Activated naive CD8-positive, alpha-beta T cell (primary cell): ENCODE data around the gene FEZ2.
"Not testable (repeated sequence)": the region's sequence is repeated elsewhere in the genome, so short reads cannot be mapped to it uniquely, and the experiment has no call there.

Source experiments
- H3K27ac Mint-ChIP-seq: one replicate; pipeline ENCODE4 v1.8.0; 2021; ENCODE audit warnings: mixed read lengths
- H3K27me3 Mint-ChIP-seq: one replicate; pipeline ENCODE4 v1.8.0; 2021; ENCODE audit warnings: mixed read lengths
- H3K36me3 Mint-ChIP-seq: one replicate; pipeline ENCODE4 v1.8.0; 2021; ENCODE audit warnings: mixed read lengths
- H3K4me1 Mint-ChIP-seq: one replicate; pipeline ENCODE4 v1.8.0; 2021; ENCODE audit warnings: low read depth, mixed read lengths
- H3K4me3 Mint-ChIP-seq: one replicate; pipeline ENCODE4 v1.8.0; 2021; ENCODE audit warnings: mild to moderate bottlenecking, mixed read lengths
- H3K9me3 Mint-ChIP-seq: one replicate; pipeline ENCODE4 v1.8.0; 2021; ENCODE audit warnings: low read depth, mixed read lengths

The FEZ2 gene

GRCh38 chr2:36606925-36607324, 9.0 kb upstream of the FEZ2 start:
- Mint-ChIP-seq H3K9me3 (no peaks in the 10 kb centered on the region), H3K27ac (no peak overlapping the region)

DNA sequence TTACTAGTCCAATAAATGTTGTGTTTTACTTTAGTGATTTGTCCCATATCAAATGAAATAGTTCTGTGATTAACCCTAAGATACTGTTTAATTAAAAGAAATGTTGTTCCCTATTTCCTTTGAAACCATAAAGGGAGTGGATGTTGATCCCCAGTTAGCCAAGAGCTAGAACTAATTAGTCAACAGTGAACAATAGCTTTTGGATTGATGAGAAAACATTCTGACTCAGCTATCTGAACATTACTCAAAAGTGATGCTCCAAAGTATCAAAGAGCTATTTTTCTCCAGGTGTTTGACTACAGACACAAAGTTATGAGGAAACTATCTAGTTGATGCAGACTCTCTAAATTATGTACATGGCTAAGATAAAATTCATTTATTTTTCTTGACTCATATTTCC, 7.3 kb upstream of the FEZ2 start:
- peaks cover 4% of the 10 kb centered on the region for H3K27me3 Mint-ChIP-seq
- H3K27ac Mint-ChIP-seq = no peak overlapping the region
- no peak overlapping the region for H3K4me3 Mint-ChIP-seq
- no peaks in the 10 kb centered on the region for H3K36me3 Mint-ChIP-seq
- no peaks in the 10 kb centered on the region for H3K9me3 Mint-ChIP-seq
- H3K4me1 Mint-ChIP-seq = no peaks in the 10 kb centered on the region

More at GRCh38 chr2:36606925-36607324, 9.0 kb upstream of the FEZ2 start:
- no peak overlapping the region for H3K4me3 Mint-ChIP-seq
- no peaks in the 10 kb centered on the region for H3K36me3 Mint-ChIP-seq
- no peaks in the 10 kb centered on the region for H3K4me1 Mint-ChIP-seq
- peaks cover 4% of the 10 kb centered on the region for H3K27me3 Mint-ChIP-seq

DNA sequence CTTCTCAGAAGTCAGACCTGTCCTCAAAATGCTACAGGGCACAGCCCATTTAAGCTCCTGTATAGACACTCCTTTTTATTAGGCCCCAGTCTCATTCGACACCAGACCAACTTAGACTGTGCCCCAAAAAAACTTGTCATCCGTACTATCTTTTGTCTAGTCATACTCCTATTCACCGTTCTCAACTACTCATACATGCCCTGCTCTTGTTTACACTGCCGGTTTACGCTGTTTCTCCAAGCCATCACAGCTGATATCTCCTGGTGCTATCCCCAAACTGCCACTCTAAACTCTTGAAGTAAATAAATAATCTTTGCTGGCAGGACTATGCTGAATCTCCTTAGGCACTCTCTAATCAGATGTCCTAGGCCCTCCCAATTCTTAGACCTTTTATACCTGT, 5.7 kb upstream of the FEZ2 start:
- not testable (repeated sequence) for H3K27ac Mint-ChIP-seq, H3K27me3 Mint-ChIP-seq, H3K36me3 Mint-ChIP-seq, H3K4me1 Mint-ChIP-seq, H3K9me3 Mint-ChIP-seq, H3K4me3 Mint-ChIP-seq

DNA sequence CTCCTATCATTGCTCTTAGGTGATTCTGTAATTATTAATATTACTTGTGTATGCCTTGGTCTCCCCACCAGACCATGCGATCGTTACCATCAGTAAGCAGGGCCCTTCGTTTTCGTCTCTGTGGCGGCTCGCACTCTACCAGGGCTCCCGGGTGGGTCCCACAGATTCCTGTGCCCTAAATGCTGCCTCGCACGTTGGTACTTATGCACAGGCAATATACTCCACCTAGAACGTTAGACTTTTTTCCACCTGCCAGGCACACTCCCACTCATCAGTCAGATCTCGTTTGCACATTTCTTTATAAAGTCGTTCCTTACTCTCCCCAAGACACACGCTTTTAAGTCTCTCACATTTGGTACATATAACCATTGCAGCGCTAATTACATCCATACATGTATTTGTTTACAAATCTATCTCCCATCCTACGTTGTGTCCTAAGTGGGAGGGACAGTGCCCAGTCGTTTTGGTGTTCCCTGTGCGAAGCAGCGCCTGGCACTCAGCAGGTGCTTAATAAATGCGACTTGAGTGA, 901 bp downstream of the FEZ2 start:
- no peaks in the 10 kb centered on the region for H3K9me3 Mint-ChIP-seq
- peak overlapping the region; percentile 95 for H3K4me3 Mint-ChIP-seq
- H3K4me1 Mint-ChIP-seq = peaks cover 30% of the 10 kb centered on the region
- H3K36me3 Mint-ChIP-seq = peaks cover 4% of the 10 kb centered on the region
- H3K27me3 Mint-ChIP-seq = no peaks in the 10 kb centered on the region
- H3K27ac Mint-ChIP-seq = peak overlapping the region; percentile 86

DNA sequence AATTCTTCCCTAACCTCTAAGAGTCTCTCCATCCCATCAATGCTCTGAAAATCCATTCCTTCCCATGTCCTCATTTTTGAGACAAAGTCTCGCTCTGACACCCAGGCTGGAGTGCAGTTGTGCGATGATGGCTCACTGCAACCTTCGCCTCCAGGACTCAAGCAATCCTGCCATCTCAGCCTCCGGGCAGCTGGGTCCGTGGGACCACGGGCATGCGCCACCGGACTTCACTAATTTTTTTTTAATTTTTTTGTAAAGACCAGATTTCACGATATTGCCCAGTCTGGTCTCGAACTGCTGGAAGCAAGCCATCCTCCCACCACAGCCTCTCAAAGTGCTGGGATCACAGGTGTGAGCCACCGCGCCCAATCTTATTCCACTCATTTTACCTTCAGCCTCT, 1.6 kb downstream of the FEZ2 start:
- Mint-ChIP-seq H3K36me3 (peaks cover 4% of the 10 kb centered on the region), H3K4me1 (peaks cover 36% of the 10 kb centered on the region), H3K27ac (no peak overlapping the region), H3K4me3 (peak overlapping the region; percentile 95), H3K27me3 (no peaks in the 10 kb centered on the region), H3K9me3 (no peaks in the 10 kb centered on the region)

DNA sequence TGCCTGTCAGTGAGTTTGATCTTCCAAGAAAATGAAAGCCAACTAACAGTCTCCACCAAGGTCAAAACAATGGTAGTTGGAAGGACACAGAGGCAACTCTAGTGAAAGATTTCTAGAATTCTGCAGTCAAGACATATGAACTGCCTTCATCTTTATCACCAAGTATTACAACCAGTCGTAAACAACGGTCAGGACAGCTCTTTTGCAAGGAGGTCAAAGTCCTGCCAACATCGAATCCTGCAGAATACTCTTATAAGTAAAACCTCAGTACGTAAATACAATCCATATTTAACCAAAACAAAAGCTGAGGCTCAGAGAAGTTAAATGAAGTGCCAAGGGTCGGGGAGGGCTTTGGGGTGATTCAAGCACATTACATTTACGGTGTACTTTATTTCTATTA, 3.1 kb downstream of the FEZ2 start:
- Mint-ChIP-seq H3K36me3 (peaks cover 11% of the 10 kb centered on the region), H3K27me3 (no peaks in the 10 kb centered on the region), H3K27ac (no peak overlapping the region), H3K4me3 (no peak overlapping the region), H3K4me1 (peaks cover 39% of the 10 kb centered on the region), H3K9me3 (no peaks in the 10 kb centered on the region)

DNA sequence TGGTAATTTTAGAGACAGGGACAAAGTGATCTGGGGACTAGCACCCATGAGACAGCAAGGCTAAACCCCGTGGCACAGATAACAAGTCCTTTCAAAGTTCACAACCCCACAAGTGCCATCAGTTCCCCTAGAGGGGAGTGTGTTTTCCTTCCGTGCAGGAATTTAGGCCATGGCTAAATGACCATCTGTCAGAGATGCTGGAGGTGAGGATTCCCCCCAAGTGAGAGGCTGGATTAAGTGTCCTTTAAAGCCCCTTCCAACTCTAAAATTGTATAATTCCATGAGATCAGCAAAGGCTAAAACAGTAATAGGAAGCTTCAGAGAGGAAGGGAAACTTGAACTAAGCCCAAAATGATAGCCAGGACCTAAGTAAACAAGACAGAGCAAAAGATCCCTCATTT, 8.7 kb downstream of the FEZ2 start:
- H3K4me1 Mint-ChIP-seq = peaks cover 14% of the 10 kb centered on the region
- H3K9me3 Mint-ChIP-seq = no peaks in the 10 kb centered on the region
- H3K27me3 Mint-ChIP-seq = no peaks in the 10 kb centered on the region
- no peak overlapping the region for H3K27ac Mint-ChIP-seq
- no peak overlapping the region for H3K4me3 Mint-ChIP-seq
- H3K36me3 Mint-ChIP-seq = peaks cover 28% of the 10 kb centered on the region

DNA sequence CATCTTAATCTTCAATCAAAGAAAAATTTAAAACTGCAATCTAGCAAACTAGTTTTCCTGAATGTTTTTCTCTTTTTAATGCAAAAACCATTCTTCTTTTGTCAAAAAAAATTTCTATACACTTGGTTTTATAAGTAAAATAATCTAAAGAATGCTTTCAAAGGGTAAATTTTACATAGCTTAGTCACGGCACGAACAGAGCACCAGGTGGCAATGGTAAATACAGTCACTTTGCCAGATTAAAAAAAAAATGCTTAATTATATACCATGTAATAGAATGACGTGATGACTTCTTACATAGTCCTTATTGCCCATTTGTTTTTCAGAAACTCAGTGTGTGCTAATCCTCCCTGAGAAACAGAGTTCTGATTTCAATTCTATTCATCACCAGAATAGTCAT, 10.4 kb downstream of the FEZ2 start:
- peaks cover 31% of the 10 kb centered on the region for H3K36me3 Mint-ChIP-seq
- H3K4me1 Mint-ChIP-seq = peaks cover 9% of the 10 kb centered on the region
- no peaks in the 10 kb centered on the region for H3K9me3 Mint-ChIP-seq
- no peak overlapping the region for H3K4me3 Mint-ChIP-seq
- no peak overlapping the region for H3K27ac Mint-ChIP-seq
- H3K27me3 Mint-ChIP-seq = no peaks in the 10 kb centered on the region

GRCh38 chr2:36587101-36587500, 10.9 kb downstream of the FEZ2 start:
- no peaks in the 10 kb centered on the region for H3K27me3 Mint-ChIP-seq
- no peak overlapping the region for H3K4me3 Mint-ChIP-seq
- peaks cover 32% of the 10 kb centered on the region for H3K36me3 Mint-ChIP-seq
- no peaks in the 10 kb centered on the region for H3K9me3 Mint-ChIP-seq
- H3K4me1 Mint-ChIP-seq = peaks cover 9% of the 10 kb centered on the region
- no peak overlapping the region for H3K27ac Mint-ChIP-seq

DNA sequence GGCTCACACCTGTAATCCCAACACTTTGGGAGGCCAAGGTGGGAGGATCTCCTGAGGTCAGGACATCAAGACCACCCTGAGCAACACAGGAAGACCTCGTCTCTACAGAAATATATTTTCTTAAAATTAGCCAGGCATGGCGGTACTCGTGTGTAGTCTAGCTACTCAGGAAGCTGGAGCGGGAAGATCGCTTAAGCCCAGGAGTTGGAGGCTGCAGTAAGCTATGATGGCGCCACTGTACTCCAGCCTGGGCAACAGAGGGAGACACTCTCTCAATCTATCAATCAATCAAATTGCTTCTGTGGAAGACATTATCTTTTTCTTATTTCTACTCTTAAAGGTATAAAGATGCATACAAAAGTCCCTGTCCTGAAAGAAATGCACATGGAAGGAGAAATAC, 11.3 kb downstream of the FEZ2 start:
- no peak overlapping the region for H3K27ac Mint-ChIP-seq
- no peak overlapping the region for H3K4me3 Mint-ChIP-seq
- peaks cover 5% of the 10 kb centered on the region for H3K4me1 Mint-ChIP-seq
- no peaks in the 10 kb centered on the region for H3K9me3 Mint-ChIP-seq
- H3K27me3 Mint-ChIP-seq = no peaks in the 10 kb centered on the region
- peaks cover 34% of the 10 kb centered on the region for H3K36me3 Mint-ChIP-seq

DNA sequence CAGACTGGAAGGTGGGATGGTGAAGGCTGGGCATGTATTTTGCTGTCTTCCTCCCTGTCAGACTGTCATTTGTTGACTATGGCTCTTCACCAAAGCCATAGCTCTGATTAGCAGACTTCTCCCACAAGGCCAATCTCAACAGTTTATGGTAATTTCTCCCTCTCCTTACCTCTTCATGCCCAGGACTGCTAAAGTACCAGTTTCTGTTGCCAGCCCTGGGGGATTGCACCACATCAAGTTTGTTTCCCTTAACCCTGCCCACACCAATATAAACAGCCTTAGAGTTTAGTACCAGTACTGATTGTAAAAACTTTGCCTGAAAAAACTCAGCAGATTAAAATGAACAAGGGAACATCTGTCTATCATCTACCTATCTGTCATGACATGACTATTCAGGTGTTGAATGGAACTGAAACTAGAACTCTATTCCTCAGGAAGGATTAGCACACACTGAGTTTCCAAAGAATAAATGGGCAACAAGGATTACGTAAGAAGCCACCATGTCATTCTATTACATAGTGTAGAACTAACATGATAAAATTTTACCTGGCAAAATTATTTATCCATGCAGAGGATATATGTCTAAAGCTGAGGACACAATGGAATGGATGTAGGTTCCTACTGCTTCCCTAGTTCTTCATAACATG, 13.7 kb downstream of the FEZ2 start:
- H3K36me3 Mint-ChIP-seq = peaks cover 36% of the 10 kb centered on the region
- H3K27me3 Mint-ChIP-seq = no peaks in the 10 kb centered on the region
- no peaks in the 10 kb centered on the region for H3K4me1 Mint-ChIP-seq
- H3K4me3 Mint-ChIP-seq = no peak overlapping the region
- no peak overlapping the region for H3K27ac Mint-ChIP-seq
- no peaks in the 10 kb centered on the region for H3K9me3 Mint-ChIP-seq

DNA sequence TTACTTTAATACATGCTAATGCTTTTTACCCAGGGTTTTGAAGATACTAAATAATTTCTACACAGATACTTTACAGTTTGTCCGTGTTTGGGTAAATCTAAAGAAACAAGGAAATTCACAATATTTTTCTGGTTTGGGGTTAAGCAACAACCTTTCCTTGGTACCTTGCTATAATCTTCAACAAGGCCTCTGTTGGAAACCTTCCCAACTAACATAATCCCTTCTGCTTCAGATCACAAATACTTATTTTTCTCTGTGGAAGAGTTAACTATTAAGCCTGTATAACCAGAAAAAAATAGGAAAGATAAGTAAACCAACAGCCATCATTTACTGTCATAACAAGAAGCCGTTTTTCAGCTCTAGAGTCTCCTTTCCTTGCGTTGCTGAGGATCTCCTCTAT, 15.0 kb downstream of the FEZ2 start:
- no peak overlapping the region for H3K4me3 Mint-ChIP-seq
- peaks cover 45% of the 10 kb centered on the region for H3K36me3 Mint-ChIP-seq
- no peaks in the 10 kb centered on the region for H3K9me3 Mint-ChIP-seq

DNA sequence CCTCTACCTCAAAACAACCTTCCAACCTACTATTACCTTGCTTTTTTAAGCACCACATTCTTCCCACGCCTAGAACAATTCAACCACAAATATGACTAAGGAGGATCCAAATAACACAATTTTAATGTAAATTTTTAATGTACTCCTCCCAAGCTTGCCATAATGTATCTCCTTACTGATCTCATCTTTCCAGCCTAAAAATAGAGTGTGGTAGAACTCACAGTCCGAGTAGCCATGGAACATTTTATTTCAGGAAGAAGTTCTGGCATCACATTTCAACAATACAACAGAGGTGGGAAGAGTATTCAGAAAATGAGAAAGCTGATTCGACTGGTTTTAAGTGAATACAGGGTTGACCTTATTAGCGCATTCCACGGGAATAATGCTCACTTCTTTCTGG, 15.4 kb downstream of the FEZ2 start:
- Mint-ChIP-seq H3K4me3 (no peak overlapping the region), H3K27me3 (no peaks in the 10 kb centered on the region), H3K27ac (no peak overlapping the region), H3K36me3 (peaks cover 47% of the 10 kb centered on the region), H3K9me3 (no peaks in the 10 kb centered on the region), H3K4me1 (peaks cover 11% of the 10 kb centered on the region)

More for the DNA sequence above, 15.0 kb downstream of the FEZ2 start:
- Mint-ChIP-seq H3K4me1 (peaks cover 11% of the 10 kb centered on the region), H3K27ac (no peak overlapping the region), H3K27me3 (no peaks in the 10 kb centered on the region)

- Mint-ChIP-seq H3K4me3 (no peak overlapping the region), H3K27me3 (no peaks in the 10 kb centered on the region), H3K4me1 (peaks cover 11% of the 10 kb centered on the region), H3K36me3 (peaks cover 48% of the 10 kb centered on the region), H3K9me3 (no peaks in the 10 kb centered on the region), H3K27ac (no peak overlapping the region)
Observed at GRCh38 chr2:36579297-36579664, 18.7 kb downstream of the FEZ2 start.

- Mint-ChIP-seq H3K27me3 (no peaks in the 10 kb centered on the region), H3K36me3 (peaks cover 48% of the 10 kb centered on the region), H3K27ac (no peak overlapping the region), H3K9me3 (no peaks in the 10 kb centered on the region), H3K4me3 (no peak overlapping the region), H3K4me1 (peaks cover 11% of the 10 kb centered on the region)
Observed at GRCh38 chr2:36578343-36579296, 19.3 kb downstream of the FEZ2 start.
